ENCODE results near the gene MAP1S.
"Not testable (repeated sequence)": the region's sequence is repeated elsewhere in the genome, so short reads cannot be mapped to it uniquely, and the experiment has no call there.

The MAP1S gene

GRCh38 chr19:17767559-17767958, 48.3 kb downstream of the MAP1S start:
- no peak for DNase-seq

- no peak for DNase-seq
Measured at GRCh38 chr19:17770613-17771012, 51.3 kb downstream of the MAP1S start.

- no peak for DNase-seq
Measured at GRCh38 chr19:17772172-17772571, 52.9 kb downstream of the MAP1S start.

GRCh38 chr19:17775245-17775927, 56.1 kb downstream of the MAP1S start:
- DNase-seq, result peak in 1 of 2 experiments; percentile 37

GRCh38 chr19:17775991-17776803, 56.9 kb downstream of the MAP1S start:
- no peak for DNase-seq

- not testable (repeated sequence) for DNase-seq
Measured at GRCh38 chr19:17777840-17778239, 58.6 kb downstream of the MAP1S start.

GRCh38 chr19:17778251-17778967, 59.1 kb downstream of the MAP1S start:
- DNase-seq, result no peak

GRCh38 chr19:17778968-17779929, 60.0 kb downstream of the MAP1S start:
- no peak for DNase-seq

- DNase-seq, result no peak
Measured at GRCh38 chr19:17780781-17781180, 61.5 kb downstream of the MAP1S start.

- DNase-seq, result not testable (repeated sequence)
Measured at GRCh38 chr19:17783721-17784120, 64.4 kb downstream of the MAP1S start.
